Measurements from ENCODE around the gene KCNJ14.

KCNJ14 gene

DNA sequence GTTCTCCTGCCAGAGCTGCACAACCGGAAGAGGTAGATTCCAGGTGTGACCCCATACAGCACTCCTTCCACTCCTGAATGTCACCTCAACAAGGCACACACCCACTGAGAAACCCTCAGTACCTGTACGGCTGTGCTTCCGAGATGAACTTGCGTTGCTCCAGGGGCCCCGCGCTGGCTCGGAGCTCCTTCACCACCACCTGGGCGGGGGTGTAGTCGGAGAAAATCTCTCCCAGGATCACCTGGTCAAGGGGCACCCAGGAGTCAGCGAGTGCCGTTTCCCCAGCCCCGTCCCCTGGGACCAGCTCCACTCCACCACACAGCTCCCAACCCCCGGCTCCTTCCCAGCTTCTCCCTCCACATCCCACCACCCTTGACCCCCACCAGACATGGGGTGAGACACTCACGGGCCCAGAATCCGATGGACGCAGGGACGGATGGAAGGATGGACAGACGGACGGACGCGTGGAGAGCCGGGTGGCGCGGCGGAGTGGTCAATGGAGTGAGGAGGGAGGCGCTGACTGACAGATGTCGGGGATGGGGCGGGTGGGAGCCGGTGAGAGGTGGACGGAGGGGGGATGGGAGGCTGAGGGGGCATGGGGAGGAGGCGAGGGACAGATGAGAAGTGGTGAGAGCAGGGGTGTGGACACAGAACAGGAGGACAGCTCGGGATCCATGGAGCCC lies 53.5 kb downstream of the KCNJ14 start:
- no peak for DNase-seq

GRCh38 chr19:48509467-48510194 lies 54.3 kb downstream of the KCNJ14 start:
- DNase-seq = no peak

DNA sequence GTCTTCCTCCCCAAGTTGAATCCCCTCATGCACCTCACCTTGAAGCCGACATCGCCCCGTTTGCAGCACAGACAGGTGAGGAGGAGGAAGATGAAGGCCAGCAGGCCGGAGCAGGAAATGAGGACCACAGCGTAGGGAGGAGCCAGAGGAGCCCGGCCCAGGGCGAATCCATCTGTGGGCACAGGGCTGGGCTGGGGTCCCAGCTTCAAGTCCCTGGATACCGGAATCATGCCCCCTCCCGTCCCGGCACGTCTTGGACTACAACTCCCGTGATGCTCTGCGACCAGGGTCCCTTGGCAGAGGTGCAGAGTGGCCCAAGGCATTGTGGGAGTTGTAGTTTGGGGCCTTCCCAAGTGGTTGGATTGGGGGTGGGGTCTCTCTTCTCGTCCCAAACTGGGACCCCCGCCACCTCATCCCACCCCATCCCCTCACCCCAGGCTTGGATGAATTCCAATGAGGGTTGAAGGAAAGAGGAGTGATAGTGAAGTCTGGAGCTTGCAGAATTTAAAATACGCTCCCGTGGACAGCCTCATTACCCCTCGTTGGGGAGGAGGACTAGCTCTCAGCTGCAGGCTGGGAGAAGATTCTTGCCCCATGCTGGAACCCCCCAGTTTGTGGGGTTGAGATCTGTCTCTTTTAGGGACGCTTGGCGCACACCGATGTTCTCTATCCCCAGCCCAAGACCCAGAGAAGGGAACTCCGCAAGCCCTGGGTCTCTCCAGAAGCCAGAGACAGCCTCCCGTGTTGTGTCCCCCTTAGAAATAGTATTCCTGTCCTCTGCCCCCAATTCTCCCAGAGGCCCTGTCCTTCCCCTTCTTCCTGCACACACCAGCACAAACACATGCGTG lies 55.3 kb downstream of the KCNJ14 start:
- peak; percentile 58 for DNase-seq

DNA sequence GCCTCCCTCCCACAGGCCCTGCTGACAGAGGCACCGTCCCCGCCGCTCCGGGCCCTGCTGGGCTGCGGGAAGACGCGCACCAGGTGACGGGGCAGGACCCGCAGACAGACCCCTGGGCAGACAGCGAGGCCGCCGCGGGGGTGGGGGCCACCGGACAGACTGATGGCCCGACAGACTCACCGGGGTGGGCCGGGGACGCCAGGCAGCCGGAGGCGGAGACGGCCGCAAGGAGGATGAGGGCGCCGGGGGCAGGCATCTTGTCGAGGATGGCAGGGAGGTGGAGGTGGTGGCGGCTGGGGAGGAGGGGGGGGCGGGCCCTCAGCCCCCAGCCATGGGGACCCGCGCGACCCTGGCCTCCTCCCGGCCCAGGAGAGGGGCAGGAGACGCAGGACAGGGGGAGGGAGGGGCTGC lies 56.0 kb downstream of the KCNJ14 start:
- DNase-seq = no peak

DNA sequence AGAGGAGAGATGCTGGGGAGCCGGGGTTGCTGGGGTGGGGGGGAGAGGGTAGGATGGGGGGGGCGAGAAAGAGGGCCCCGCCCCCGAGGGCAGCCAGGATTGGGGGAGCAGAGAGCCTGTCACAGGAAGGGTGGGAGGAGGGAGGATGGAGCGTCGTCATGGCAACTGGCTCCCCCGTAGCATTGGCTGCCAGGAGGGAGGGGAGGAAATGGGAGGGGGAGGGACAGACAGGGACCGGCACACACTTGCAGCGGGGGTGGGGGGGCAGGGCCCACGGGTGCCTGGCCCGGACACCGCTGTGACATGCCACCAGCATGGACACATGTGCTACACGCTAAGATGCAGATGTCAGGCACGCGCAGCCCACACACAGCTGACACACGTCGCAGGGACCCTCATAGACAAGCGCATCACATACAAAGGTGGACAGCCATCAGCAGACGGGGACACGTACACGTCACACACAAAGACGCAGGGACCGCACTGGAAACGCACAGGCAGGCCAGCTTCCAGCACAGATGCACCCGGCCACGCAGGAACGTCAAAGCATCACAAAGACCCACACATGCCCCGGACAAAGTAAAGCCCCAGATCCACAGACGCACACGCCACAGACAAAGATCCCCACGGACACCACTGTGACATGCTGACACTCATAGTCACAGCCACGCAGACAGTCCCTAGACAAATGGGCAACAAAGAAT lies 56.6 kb downstream of the KCNJ14 start, which contains the start of gene LMTK3:
Gene LMTK3 (minus strand): TSS at position 36 of the 704 bp plus-strand sequence. CDS start 259 bp downstream, outside the sequence.
- DNase-seq = peak; percentile 22

DNA sequence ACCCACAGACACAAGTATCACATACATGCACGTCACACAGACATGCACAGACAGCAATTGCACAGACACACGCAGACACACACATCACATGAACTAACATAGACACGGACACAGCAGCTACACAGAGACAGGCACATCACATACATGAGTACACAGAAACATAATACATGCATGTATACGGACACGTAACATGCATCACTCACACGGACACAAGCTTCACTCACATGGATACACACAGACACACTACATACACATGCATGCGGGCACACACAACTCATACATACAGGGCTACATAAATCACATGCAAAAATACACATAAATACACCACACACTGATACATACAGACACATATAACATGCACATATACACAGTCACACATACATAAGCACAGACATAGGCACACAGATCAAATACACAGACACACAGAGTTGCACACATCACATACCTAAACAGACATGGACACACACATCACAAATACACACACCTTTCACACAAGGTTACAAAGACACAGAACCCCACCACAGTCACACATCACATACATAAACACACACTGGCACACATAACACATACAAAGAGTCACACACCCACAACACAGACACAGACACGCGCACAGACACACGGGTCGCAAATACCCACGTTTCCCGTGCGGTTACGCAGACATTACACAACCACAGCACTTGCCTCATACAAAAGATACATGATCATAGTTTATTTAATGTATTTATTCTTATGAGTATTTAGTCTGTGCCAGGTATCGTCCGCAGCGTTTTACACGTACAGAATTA lies 57.3 kb downstream of the KCNJ14 start:
- no peak for DNase-seq

DNA sequence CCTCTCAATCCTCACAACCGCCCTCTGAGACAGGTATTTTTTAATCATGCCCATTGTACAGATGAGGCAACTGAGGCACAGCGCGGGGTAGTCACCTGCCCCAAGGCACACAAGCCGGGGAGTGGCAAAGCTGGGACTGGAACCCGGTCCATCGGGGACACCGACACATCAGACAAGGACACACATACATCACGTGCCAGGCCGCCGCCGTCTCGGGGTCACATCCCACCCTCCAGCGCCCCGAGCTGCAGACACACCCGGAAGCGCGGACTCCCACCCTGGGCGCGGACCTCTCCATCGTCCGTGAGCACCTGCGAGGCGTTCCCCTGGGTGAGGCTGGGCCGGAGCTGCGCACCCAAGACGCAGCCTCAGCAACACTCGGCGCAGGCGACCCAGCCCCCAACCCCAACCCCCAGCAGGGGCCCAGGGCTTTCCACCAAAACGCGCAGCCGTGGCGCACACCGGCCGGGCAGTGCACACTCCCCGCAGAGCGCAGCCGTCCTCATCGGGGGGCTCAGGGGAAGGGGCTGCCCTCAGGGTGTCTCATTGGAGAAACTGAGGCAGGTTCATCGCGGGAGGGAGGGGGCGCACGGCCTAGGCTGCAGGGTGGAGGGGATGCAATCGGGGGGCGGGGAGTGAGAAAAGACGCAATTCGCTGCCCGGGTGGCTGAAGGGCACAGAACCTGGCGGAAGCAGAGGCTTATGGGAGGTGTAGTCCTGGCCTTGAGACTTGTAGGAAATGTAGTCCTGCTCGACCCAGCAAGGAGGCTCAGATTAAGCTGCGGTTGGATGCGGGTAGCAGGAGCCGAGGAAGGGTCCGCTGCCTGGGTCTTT lies 58.1 kb downstream of the KCNJ14 start:
- peak; percentile 57 for DNase-seq

- DNase-seq = no peak
Observed at GRCh38 chr19:48514123-48514458, 58.7 kb downstream of the KCNJ14 start.

- no peak for DNase-seq
Observed at GRCh38 chr19:48516536-48516935, 61.2 kb downstream of the KCNJ14 start.

Data from right kidney (tissue), 1 donor.